SIG-M5 treated with dmso at 0.1 percent for 504 hours (cell line): ENCODE data around the gene PAX2.
A peak's percentile ranks its signal among the peaks of the same experiment; 100 is the strongest.

Experiments used
- DNase-seq: peaks from one replicate; lab custom pipeline; 2025; ENCODE audit not compliant: unreplicated experiment; lab: John Stamatoyannopoulos, UW

The PAX2 gene

GRCh38 chr10:100835810-100836209 is 90.4 kb downstream of the PAX2 start:
- no peak for DNase-seq

- no peak for DNase-seq
These were observed 91.5 kb downstream of the PAX2 start for GRCh38 chr10:100836891-100837290.

GRCh38 chr10:100837300-100837699 is 91.9 kb downstream of the PAX2 start:
- no peak for DNase-seq

- DNase-seq, result no peak
These were observed 93.6 kb downstream of the PAX2 start for GRCh38 chr10:100838986-100839385.

- DNase-seq, result no peak
These were observed 96.1 kb downstream of the PAX2 start for GRCh38 chr10:100841528-100841927.

GRCh38 chr10:100847440-100847839 is 102.1 kb downstream of the PAX2 start:
- DNase-seq, result no peak

GRCh38 chr10:100848770-100849169 is 103.4 kb downstream of the PAX2 start:
- DNase-seq, result no peak

- no peak for DNase-seq
These were observed 112.9 kb downstream of the PAX2 start for GRCh38 chr10:100858261-100858660.

GRCh38 chr10:100858747-100859483 is 113.5 kb downstream of the PAX2 start:
- DNase-seq, result no peak

GRCh38 chr10:100859484-100859763 is 114.0 kb downstream of the PAX2 start:
- DNase-seq, result no peak

GRCh38 chr10:100863433-100863832 is 118.1 kb downstream of the PAX2 start:
- DNase-seq, result no peak

GRCh38 chr10:100864036-100864885 is 118.9 kb downstream of the PAX2 start:
- DNase-seq, result no peak

- DNase-seq, result no peak
These were observed 119.6 kb downstream of the PAX2 start for GRCh38 chr10:100864978-100865377.

- no peak for DNase-seq
These were observed 120.6 kb downstream of the PAX2 start for GRCh38 chr10:100866010-100866409.

- no peak for DNase-seq
These were observed 121.3 kb downstream of the PAX2 start for GRCh38 chr10:100866575-100867098.

- DNase-seq, result no peak
These were observed 122.0 kb downstream of the PAX2 start for GRCh38 chr10:100867261-100867963.

GRCh38 chr10:100868382-100868781 is 123.0 kb downstream of the PAX2 start:
- no peak for DNase-seq

- no peak for DNase-seq
These were observed 124.0 kb downstream of the PAX2 start for GRCh38 chr10:100869399-100869798.

- peak; percentile 27 for DNase-seq
These were observed 126.8 kb downstream of the PAX2 start for GRCh38 chr10:100872034-100872791.

- no peak for DNase-seq
These were observed 127.9 kb downstream of the PAX2 start for GRCh38 chr10:100873146-100873826.
